Hematopoietic multipotent progenitor cell (in vitro differentiated cells): Measurements from ENCODE around the gene SYDE2. TPM values are rescaled to one million over a fixed set of nuclear protein-coding genes. Genes with fewer than 3 reads are reported as not detected.

Experiments
- DNase-seq, 3 donors: peaks; one replicate each; pipeline ENCODE4 v3.0.0-alpha.2; 2011 to 2015; ENCODE audit warnings: low read depth in 2 of 3, low spot score in 2 of 3
- small RNA-seq: library from RNA; depleted of rRNA; stranded (forward); fragments of <200 nt; gene quantifications from one replicate; pipeline ENCODE3, GENCODE V24; 2012
- total RNA-seq: library from RNA; depleted of rRNA; stranded (reverse); fragments of >200 nt; gene quantifications from one replicate; pipeline ENCODE4 v1.2.3, GENCODE V29; 2012

Gene SYDE2
- total RNA-seq, 1 donor: 3.2 TPM

- DNase-seq: no peak
Measured at GRCh38 chr1:85132078-85132720, 68.6 kb downstream of the SYDE2 start.

DNA sequence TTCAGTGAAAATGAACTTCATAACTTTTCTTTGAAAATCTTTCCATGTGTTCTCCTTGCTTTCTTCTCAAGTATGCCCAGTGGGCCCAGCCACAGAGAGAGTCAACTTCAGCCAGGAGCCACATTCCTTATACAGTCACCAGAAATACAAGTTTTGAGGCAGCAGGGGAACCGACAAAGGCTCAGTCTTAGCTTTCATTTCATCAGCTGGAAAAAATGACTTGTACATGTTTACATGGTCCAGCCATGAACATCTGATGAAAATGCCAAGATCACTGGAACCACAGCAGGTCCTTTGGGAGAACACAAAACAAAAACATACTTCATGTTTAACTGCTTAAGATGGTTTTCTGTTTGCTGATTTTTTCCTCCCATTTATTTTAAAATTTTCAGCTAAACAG, 72.5 kb downstream of the SYDE2 start:
- DNase-seq: no peak

DNA sequence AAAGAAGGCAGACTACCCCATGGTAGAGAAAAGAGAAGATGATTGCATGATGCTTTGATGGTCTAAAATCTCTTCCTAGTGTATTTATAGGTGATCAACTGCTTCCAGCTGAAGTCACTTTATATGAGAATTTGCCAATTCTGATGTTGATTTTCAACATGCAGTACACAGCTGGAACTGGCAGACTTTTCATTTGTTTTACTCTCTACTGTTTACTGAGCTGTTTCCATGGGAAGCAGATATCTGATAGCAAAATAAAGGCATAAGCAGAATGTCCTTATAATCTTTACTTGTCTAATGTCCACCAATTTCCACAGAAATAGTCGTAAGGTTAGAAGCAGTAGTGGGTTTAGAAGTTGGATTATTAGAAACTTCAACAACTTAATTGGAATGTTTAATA, 74.9 kb downstream of the SYDE2 start:
- no peak for DNase-seq

DNA sequence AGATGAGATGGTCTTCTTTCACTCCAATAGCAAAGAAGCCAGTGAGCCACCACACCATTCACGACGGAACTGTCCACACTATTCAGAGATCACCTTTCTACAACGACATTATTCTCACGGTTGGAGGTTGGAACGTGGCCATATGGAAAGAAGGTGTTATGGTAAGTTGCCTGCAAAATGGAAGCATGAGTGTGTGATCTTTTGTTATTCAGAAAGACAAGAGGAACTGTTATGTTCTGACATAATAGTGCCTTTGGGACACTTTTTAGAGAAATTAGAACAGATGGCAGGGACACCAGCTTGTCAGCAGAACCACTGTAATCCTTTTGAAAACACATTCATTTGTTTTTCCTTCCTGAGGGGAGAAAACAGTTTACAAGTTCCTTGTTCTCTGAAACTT, 76.7 kb downstream of the SYDE2 start:
- no peak for DNase-seq

- DNase-seq: no peak
Measured at GRCh38 chr1:85122169-85122568, 78.6 kb downstream of the SYDE2 start.

DNA sequence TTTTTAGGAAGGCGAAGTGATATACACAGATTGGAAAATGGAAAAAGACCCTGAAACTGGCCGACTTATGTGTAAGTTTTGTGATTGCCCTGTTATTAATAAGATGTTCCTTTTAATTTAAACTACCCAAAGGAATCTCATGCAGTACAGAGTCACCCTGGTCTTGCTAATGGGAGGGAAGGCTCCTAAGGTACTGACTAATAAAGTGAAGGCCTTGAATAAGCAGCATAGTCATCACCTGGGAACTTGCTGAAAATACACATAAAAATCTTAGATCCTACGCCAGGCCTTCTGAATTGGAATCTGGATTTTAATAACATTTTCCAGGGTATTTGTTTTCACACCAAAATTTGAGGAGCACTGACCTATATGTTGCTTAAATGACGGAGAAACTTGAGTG, 79.1 kb downstream of the SYDE2 start:
- no peak for DNase-seq

GRCh38 chr1:85118751-85119150, 82.1 kb downstream of the SYDE2 start:
- no peak for DNase-seq

DNA sequence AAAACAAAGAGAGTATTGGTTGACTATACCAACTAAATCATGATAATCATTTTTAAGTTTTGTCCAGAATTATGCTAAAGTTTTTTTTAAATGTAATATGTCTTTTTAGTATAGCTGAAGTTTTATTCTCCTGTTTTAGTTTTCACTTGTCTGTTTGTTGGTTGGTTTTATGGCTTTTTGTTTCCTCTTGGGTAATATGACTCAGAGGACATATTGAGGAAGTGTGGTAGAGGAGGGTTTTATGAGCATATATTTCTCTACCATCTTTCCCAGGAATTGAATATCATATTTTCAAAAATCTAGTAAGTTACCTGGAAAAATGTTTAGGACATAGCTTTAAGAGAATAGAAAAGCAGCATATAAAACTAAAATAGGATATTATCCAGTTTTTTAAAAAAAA, 84.0 kb downstream of the SYDE2 start:
- DNase-seq: peak in 2 of 3 donors; percentile 18 to 59

DNA sequence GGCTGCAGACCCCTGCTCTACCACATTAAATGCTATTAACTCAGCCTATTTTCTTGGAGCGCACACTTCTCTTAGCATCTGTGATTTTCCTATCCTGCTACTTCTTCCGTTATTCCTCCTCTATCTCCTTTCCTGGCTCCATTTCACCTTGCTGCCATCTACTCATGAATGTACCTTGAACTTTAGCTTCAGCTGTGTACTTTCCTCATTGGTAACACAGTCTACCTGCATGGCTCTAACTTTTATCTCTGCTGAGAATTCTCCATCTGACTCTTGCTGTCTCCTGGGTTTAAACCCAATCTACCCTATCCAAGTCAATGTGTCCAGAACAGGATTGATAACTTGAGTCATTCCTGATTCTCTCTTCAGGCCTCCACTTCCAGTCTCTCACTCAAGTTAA, 84.9 kb downstream of the SYDE2 start:
- DNase-seq: no peak

DNA sequence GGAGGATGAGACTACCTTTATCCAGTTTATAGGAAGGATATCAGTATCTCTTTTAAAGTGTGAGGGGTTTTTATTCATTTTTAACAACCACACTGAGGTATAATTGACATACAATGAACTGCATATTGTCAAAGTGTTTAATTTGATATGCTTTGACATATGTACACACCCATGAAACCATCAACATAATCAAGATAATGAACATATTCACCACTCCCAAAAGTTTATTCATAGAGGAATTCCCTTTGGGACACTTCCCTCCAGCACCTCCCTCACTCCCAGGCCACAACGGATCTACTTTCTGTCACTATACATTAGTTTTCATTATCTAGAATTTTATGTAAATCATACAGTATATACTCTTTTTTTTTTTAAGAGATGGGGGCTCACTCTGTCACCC, 89.1 kb downstream of the SYDE2 start:
- DNase-seq: no peak

DNA sequence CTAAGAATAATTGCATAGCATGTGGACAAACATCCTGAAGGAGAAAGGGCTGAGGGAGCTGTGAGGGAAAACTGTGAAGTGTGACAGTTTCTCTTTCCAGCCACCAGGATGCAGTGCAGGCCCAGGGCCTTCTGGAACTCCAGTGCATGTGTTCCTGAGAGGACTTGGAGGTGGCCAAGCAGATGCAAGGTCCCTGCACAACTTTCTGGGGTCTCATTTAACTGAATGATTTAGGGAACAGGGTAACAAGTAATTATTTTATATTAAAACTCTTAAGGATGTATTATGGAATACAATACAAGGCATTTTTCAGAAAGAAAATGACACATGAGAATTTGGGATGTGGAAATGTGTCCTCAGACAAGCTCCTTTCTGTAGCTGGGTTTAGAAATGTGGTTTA, 91.3 kb downstream of the SYDE2 start:
- DNase-seq: peak in 2 of 3 donors; percentile 62 to 70

Small RNA genes lying within 50 kb of the gene (small RNA-seq; reads per million reads assigned to genes)
- gene MIR4423: not detected

Other genes starting within 250 kb of the SYDE2 start
- gene MCOLN2, start 203.9 kb downstream of the SYDE2 start, total RNA-seq: 1.1 TPM
- gene MCOLN3, start 152.5 kb downstream of the SYDE2 start, total RNA-seq: under 0.01 TPM
- gene C1orf52, start 58.6 kb upstream of the SYDE2 start, total RNA-seq: 21.0 TPM
- 12.9 TPM for gene BCL10, start 75.6 kb upstream of the SYDE2 start, total RNA-seq